Measurements from ENCODE around the gene TMEM187.

DNA sequence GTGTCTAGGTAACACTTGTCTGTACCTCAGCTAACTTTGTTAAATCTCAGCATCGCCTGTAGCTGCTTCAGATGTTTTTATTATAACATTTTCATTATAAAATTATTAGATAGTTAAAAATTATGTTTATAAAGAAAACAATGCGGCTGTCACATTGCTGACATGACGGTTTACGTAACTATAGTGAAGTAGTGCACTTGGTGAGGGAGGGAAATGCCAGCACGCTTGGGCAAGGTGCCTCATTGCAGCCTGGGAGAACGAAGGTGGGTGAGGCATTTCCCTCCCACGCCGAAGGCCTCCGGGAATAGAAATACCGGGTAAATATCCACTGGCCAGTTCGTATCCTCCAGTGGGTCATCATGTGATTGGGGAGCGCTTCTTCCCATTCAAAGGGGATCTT, 15.9 kb downstream of the TMEM187 start:
- TF ChIP-seq POLR2A (IDR thresholded peaks at IDR 0.05) = no peak
- TF ChIP-seq, protein P1, sequence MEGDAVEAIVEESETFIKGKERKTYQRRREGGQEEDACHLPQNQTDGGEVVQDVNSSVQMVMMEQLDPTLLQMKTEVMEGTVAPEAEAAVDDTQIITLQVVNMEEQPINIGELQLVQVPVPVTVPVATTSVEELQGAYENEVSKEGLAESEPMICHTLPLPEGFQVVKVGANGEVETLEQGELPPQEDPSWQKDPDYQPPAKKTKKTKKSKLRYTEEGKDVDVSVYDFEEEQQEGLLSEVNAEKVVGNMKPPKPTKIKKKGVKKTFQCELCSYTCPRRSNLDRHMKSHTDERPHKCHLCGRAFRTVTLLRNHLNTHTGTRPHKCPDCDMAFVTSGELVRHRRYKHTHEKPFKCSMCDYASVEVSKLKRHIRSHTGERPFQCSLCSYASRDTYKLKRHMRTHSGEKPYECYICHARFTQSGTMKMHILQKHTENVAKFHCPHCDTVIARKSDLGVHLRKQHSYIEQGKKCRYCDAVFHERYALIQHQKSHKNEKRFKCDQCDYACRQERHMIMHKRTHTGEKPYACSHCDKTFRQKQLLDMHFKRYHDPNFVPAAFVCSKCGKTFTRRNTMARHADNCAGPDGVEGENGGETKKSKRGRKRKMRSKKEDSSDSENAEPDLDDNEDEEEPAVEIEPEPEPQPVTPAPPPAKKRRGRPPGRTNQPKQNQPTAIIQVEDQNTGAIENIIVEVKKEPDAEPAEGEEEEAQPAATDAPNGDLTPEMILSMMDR (IDR thresholded peaks at IDR 0.05) = no peak

Measured in heart left ventricle (tissue), 13 donors.